Epithelial cell of esophagus (primary cell): ENCODE measurements around the gene TMEM143.
"Not testable (repeated sequence)": the region's sequence is repeated elsewhere in the genome, so short reads cannot be mapped to it uniquely, and the experiment has no call there.

Experiments used
- DNase-seq: peaks from one replicate; pipeline ENCODE4 v3.0.0; 2010; ENCODE audit warnings: low read depth
- H3K4me3 ChIP-seq: 2 replicates; pipeline ENCODE4 v1.5.1; 2011; ENCODE audit warnings: mild to moderate bottlenecking, low read length, control low read depth
- CTCF ChIP-seq: IDR thresholded peaks from 2 replicates; pipeline ENCODE4 v1.5.1; 2011; ENCODE audit warnings: low read depth, mild to moderate bottlenecking, low read length, control low read depth, inconsistent platforms; ENCODE audit not compliant: insufficient read depth; ENCODE audit errors: missing control alignments

TMEM143 gene

GRCh38 chr19:48315712-48316111 lies 48.0 kb downstream of the TMEM143 start:
- DNase-seq, result no peak
- TF ChIP-seq CTCF, result no peak

GRCh38 chr19:48311384-48311783 lies 52.4 kb downstream of the TMEM143 start:
- no peak for TF ChIP-seq CTCF
- DNase-seq, result no peak
- no peak overlapping the region for H3K4me3 ChIP-seq

More at GRCh38 chr19:48315712-48316111, 48.0 kb downstream of the TMEM143 start:
- H3K4me3 ChIP-seq, result no peak overlapping the region

- no peak for DNase-seq
- no peak overlapping the region for H3K4me3 ChIP-seq
- TF ChIP-seq CTCF, result no peak
Observed at GRCh38 chr19:48310227-48310626, 53.5 kb downstream of the TMEM143 start.

GRCh38 chr19:48309731-48310130 lies 54.0 kb downstream of the TMEM143 start:
- DNase-seq, H3K4me3 ChIP-seq: not testable (repeated sequence)

GRCh38 chr19:48308631-48309586 lies 54.8 kb downstream of the TMEM143 start:
- DNase-seq, result peak; percentile 36

GRCh38 chr19:48303866-48304265 lies 59.9 kb downstream of the TMEM143 start:
- H3K4me3 ChIP-seq, result no peak overlapping the region
- TF ChIP-seq CTCF, result no peak
- no peak for DNase-seq

More at GRCh38 chr19:48308631-48309586, 54.8 kb downstream of the TMEM143 start:
- no peak overlapping the region for H3K4me3 ChIP-seq
- TF ChIP-seq CTCF, result peak; percentile 35

- TF ChIP-seq CTCF, result no peak
- DNase-seq, result no peak
- no peak overlapping the region for H3K4me3 ChIP-seq
Observed at GRCh38 chr19:48303367-48303766, 60.4 kb downstream of the TMEM143 start.
